Kasumi-1 (cell line): ENCODE measurements around the gene SPHK2.
"Not testable (repeated sequence)": the region's sequence is repeated elsewhere in the genome, so short reads cannot be mapped to it uniquely, and the experiment has no call there.

Experiments used
- DNase-seq, 2 experiments: peaks; one replicate each; lab custom pipeline; 2025; lab: John Stamatoyannopoulos, UW

Gene SPHK2

DNA sequence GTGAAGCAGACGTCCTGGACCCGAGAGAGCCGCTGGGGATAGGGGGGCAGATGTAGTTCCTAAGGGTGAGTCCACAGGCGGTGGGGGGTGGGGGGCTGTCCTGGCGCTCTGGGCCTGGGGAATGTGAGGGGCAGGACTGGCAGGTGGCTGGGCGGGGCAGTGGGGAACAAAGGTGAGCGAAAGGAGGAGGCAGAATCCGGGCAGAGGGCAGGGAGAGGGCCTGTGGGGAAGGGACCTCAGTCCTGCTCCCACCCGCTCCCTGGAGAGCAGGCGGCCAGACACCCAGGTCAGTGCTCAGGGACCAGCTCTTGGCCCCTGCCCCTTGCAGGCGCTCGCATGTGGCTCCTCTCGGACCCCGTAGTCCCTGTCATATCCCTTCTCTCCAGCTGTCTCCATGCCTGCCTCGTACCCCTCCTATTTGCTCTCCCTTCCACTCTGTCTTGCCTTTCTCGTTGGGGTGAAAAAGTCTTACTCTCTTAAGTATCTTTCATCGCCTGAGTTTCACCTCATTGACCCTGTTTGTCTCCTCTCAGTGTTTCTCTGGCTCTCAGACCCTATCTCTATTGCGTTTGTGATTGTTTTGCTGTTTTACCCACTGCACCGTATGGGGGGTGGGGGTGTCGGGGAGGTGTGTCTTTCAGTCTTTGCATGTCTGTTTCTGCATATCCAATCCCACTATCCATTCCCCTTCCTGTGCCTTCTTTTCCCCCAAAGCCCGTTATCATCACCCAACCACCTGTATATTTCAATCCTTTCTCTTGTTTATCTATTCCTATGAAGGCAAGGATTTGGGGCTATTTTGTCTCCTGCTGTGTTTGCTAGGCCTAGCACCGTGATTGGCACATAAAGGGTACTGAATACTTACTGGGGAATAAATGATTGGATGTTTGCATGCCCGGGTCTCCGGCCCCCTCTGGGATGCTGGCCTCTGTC lies 5.8 kb downstream of the SPHK2 start:
- DNase-seq, result no peak

GRCh38 chr19:48625891-48626327 lies 6.6 kb downstream of the SPHK2 start:
- DNase-seq, result no peak

DNA sequence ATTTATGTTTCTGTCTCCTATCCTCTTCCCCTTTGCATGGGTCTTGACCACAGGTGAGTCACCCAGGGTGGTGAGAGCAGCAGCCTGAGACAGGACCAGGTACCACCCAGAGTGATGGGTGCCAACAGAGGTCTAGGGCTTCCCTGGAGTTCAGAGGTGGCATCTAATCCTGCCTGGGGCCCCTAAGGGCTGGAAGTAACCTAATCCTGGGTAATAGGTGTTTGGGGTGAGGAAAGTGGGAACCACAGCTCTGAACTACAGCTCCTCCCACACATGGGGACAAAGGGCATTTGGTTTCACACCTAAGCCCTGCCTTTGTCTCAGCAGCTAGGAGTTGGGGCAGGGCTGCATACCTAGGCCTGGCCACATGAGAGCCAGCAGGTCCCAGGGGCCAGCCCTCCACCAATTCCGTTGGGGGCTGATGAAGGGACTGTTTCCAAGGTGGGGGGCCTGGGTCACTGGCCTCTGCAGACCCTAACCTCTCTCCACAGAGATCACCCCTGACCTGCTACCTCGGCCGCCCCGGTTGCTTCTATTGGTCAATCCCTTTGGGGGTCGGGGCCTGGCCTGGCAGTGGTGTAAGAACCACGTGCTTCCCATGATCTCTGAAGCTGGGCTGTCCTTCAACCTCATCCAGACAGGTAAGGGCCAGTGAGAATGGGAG lies 8.0 kb downstream of the SPHK2 start:
- no peak for DNase-seq

- DNase-seq, result no peak
These were observed 8.6 kb downstream of the SPHK2 start for GRCh38 chr19:48627865-48628314.

DNA sequence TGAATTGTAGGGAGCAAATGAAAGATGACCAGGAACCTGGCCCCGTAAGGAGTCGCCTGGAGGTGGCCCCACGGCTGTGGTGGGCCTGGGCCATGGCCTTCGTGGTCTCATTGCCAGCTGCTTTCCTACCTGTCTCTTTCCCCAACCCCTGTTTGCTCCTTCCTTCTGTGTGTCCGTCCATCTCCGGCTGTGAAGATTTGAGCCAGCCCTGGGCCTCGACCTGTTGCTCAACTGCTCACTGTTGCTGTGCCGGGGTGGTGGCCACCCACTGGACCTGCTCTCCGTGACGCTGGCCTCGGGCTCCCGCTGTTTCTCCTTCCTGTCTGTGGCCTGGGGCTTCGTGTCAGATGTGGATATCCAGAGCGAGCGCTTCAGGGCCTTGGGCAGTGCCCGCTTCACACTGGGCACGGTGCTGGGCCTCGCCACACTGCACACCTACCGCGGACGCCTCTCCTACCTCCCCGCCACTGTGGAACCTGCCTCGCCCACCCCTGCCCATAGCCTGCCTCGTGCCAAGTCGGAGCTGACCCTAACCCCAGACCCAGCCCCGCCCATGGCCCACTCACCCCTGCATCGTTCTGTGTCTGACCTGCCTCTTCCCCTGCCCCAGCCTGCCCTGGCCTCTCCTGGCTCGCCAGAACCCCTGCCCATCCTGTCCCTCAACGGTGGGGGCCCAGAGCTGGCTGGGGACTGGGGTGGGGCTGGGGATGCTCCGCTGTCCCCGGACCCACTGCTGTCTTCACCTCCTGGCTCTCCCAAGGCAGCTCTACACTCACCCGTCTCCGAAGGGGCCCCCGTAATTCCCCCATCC lies 9.4 kb downstream of the SPHK2 start:
- DNase-seq, result no peak

GRCh38 chr19:48629297-48629598 lies 9.9 kb downstream of the SPHK2 start:
- DNase-seq, result no peak

- no peak for DNase-seq
These were observed 10.4 kb downstream of the SPHK2 start for GRCh38 chr19:48629599-48630295.

- DNase-seq, result peak; percentile 16 to 42
These were observed 11.2 kb downstream of the SPHK2 start for GRCh38 chr19:48630296-48631063.

DNA sequence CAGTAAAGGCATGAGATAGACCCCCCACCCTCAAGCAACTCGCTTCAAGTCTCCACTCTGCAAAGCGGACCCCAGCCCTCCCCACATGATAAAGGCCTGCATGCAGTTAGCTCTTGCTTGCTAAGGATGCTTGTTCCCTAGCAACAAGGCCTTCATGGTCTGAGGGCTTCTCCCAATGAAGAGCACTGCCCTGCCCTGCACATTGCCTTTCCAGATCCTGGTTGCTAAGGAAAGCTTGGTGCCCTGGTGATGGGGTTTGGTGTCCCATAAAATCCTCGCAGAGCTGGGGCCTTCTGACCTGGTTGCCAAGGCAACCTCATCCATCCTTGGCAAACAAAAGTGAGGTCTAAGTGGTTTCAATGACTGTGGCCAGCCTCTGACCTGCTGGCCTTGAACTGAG lies 11.9 kb downstream of the SPHK2 start:
- no peak for DNase-seq

DNA sequence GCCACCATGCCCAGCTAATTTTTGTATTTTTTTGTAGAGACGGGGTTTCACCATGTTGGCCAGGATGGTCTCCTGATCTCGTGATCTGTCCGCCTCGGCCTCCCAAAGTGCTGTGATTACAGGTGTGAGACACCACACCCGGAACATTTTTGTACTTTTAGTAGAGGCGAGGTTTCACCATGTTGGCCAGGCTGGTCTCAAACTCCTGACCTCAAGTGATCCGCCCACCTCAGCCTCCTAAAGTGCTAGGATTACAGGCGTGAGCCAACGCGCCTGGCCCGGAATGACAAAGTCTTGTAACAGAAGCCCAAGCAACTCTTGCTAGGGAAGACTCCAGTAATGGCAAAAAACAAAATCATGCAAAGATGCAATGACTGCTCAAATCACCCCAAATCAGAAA lies 13.0 kb downstream of the SPHK2 start:
- not testable (repeated sequence) for DNase-seq

DNA sequence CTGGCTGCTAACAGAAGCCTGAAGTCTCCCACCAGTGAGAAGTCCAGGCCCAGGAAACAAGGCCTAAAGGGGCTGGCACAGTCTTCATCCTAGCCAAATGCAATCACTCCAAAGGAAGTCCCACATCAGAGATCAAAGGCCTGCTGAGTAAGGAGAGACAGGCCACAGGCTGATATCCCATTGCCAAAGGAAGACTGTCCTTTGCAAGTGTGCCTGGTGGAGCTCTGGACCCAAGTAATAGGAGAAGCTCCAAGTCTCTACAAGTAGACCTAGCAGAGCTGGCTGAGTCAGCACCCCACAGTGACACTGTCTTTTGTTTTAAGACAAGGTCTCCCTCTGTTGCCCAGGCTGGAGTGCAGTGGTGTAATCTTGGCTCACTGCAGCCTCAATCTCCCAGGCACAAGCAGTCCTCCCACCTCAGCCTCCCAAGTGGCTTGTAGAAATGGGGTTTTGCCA lies 13.4 kb downstream of the SPHK2 start:
- no peak for DNase-seq

GRCh38 chr19:48633148-48634035 lies 14.1 kb downstream of the SPHK2 start:
- no peak for DNase-seq

DNA sequence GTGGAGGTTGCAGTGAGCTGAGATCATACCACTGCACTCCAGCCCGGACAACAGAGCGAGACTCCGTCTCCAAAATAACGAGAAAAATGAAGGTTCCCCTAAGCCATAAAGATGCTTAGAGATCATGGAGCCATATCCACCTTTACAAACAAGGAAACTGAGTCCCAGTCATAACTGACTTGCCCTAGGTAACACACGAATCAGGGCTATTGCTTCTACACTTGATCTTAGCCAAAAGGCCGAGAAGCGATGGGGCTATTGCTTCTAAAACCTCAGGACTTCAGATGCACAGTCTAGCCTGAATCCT lies 14.7 kb downstream of the SPHK2 start:
- no peak for DNase-seq

GRCh38 chr19:48634424-48635262 lies 15.3 kb downstream of the SPHK2 start:
- DNase-seq, result peak; percentile 96 to 97

DNA sequence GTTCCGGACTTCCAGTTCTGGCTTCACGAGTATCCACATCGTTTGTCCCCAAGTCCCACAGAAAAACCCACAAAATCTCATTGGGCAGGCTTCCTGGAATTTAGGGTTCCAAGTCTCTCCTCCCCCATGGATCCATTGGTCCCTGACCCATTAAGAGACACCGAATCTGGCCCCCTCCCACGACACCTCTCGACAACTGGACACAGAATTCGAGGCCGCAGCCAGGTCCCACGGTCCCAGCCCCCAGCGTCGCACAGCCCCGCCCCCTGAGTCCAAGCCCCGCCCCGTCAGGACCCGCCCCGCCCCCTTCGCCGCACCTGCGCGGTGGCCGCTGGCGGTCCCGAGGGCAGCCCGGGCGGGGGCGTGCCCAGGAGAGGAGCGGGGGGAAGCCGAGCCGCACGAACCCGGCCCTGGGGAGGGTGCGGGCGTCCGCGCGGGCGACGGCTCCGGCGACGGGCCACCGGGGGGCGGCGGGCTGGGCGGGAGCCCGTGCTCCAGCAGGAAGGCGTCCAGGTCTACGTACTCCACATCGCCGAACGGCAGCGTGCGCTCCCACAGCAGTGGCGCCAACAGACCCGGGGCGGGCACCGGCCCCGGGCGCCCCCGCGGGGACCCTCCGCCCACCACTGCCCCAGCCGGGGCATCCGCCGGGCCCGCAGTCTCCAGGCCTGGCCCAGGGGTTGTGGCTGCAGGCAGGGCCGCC lies 16.1 kb downstream of the SPHK2 start:
- peak; percentile 34 to 56 for DNase-seq

GRCh38 chr19:48635966-48636858 lies 16.9 kb downstream of the SPHK2 start:
- DNase-seq, result peak; percentile 40 to 42

DNA sequence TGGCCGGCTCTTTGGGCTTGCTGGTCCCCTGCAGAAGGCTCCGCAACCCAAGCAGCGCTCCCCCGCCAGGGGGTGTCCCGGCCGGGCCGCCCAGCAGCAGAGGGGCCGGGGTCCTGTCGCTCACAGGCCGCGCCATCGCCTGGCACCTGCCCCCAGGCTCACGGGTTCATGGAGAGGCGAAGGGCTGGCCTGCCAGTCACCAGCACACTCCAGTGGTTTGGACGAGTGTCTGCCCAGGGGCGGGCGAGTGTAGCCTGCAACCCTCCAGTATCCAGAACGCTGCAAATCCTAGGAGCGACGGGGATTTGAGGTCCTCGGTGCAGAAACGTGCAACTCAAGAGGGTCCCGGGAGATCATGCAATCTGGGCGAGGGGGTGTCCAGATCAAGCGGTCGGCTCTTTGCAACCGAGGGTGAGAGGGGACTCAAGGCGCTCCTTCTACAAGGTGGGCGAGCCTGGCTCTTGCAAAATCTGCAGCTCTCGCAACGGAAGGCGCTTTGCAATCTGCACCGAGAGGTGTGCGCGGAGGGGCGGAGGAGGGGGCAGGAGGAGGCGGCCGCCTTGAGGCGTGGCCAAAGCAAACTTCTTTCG lies 17.6 kb downstream of the SPHK2 start, which contains the start of gene DBP:
Gene DBP (minus strand): TSS at position 521 of the 590 bp plus-strand sequence. CDS start 385 bp downstream, at position 136.
- DNase-seq, result no peak
